Mesothelial cell of epicardium (in vitro differentiated cells): ENCODE measurements around the gene MAPT. TPM values are rescaled to one million over a fixed set of nuclear protein-coding genes. Genes with fewer than 3 reads are reported as not detected.

Source experiments
- DNase-seq, 2 experiments: peaks; one replicate each; pipeline ENCODE4 v3.0.0; 2021; ENCODE audit warnings: low spot score in 2 of 2; ENCODE audit not compliant: unreplicated experiment in 2 of 2
- H3K27ac Mint-ChIP-seq: 2 replicates; pipeline ENCODE4 v1.8.0; 2021; ENCODE audit warnings: mixed read lengths
- H3K27me3 Mint-ChIP-seq: 2 replicates; pipeline ENCODE4 v1.8.0; 2021; ENCODE audit warnings: low read depth, mixed read lengths
- H3K36me3 Mint-ChIP-seq: 2 replicates; pipeline ENCODE4 v1.8.0; 2021; ENCODE audit warnings: mixed read lengths
- H3K4me1 Mint-ChIP-seq: 2 replicates; pipeline ENCODE4 v1.8.0; 2021; ENCODE audit warnings: mixed read lengths
- H3K4me3 Mint-ChIP-seq: 2 replicates; pipeline ENCODE4 v1.8.0; 2021; ENCODE audit warnings: mild to moderate bottlenecking, moderate library complexity, mixed read lengths
- H3K9me3 Mint-ChIP-seq: 2 replicates; pipeline ENCODE4 v1.8.0; 2021; ENCODE audit warnings: mixed read lengths
- CTCF ChIP-seq: fragments of 200-600 bp; sonication (generic); IDR thresholded peaks from one replicate; pipeline ENCODE4 v1.5.0; 2021; ENCODE audit warnings: antibody characterized with exemption; ENCODE audit not compliant: unreplicated experiment
- total RNA-seq: library from RNA; stranded (reverse); gene quantifications from 3 replicates; pipeline ENCODE4 v1.2.1, GENCODE V29; 2021

MAPT gene
- total RNA-seq, 1 donor from 2014 or later, result 2.8 TPM

DNA sequence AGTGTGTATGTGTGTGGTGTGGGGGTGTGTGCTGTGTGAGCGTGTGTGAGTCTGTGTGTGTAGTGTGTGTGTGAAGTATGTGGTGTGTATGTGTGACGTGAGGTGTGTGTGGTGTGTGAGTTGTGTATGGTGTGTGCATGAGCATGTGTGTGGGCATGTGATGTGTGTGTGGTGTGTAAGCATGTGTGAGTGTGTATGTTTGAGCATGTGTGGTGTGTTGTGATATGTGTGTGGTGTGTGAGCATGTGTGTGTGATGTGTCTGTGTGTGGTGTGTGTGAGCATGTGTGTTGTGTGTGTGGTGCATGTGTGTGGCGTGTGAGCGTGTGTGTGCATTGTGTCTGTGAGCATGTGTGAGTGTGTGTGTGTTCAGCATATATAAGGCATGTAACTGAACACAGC, 20.9 kb downstream of the MAPT start:
- H3K9me3 Mint-ChIP-seq, result peaks cover 14% of the 10 kb centered on the region
- H3K4me3 Mint-ChIP-seq, result no peak overlapping the region
- DNase-seq, result no peak
- H3K27ac Mint-ChIP-seq, result no peak overlapping the region
- peaks cover 30% of the 10 kb centered on the region for H3K27me3 Mint-ChIP-seq
- no peak for TF ChIP-seq CTCF
- no peaks in the 10 kb centered on the region for H3K36me3 Mint-ChIP-seq
- no peaks in the 10 kb centered on the region for H3K4me1 Mint-ChIP-seq

- TF ChIP-seq CTCF, result no peak
- no peak overlapping the region for H3K27ac Mint-ChIP-seq
- DNase-seq, result no peak
- no peak overlapping the region for H3K4me3 Mint-ChIP-seq
- H3K4me1 Mint-ChIP-seq, result no peaks in the 10 kb centered on the region
- peaks cover 22% of the 10 kb centered on the region for H3K27me3 Mint-ChIP-seq
- H3K36me3 Mint-ChIP-seq, result no peaks in the 10 kb centered on the region
- H3K9me3 Mint-ChIP-seq, result peaks cover 12% of the 10 kb centered on the region
Observed at GRCh38 chr17:45917081-45917480, 22.7 kb downstream of the MAPT start.

- Mint-ChIP-seq H3K36me3 (no peaks in the 10 kb centered on the region), H3K27ac (no peak overlapping the region)
- TF ChIP-seq CTCF, result no peak
Observed at GRCh38 chr17:45918241-45918745, 23.9 kb downstream of the MAPT start.

GRCh38 chr17:45919136-45919535, 24.8 kb downstream of the MAPT start:
- H3K4me3 Mint-ChIP-seq, result no peak overlapping the region
- no peaks in the 10 kb centered on the region for H3K9me3 Mint-ChIP-seq
- TF ChIP-seq CTCF, result no peak
- H3K36me3 Mint-ChIP-seq, result no peaks in the 10 kb centered on the region
- H3K27me3 Mint-ChIP-seq, result peaks cover 13% of the 10 kb centered on the region
- peaks cover 3% of the 10 kb centered on the region for H3K4me1 Mint-ChIP-seq
- H3K27ac Mint-ChIP-seq, result no peak overlapping the region
- no peak for DNase-seq

More at GRCh38 chr17:45918241-45918745, 23.9 kb downstream of the MAPT start:
- no peaks in the 10 kb centered on the region for H3K4me1 Mint-ChIP-seq
- H3K9me3 Mint-ChIP-seq, result peaks cover 2% of the 10 kb centered on the region
- no peak overlapping the region for H3K4me3 Mint-ChIP-seq
- no peak for DNase-seq
- peaks cover 17% of the 10 kb centered on the region for H3K27me3 Mint-ChIP-seq

DNA sequence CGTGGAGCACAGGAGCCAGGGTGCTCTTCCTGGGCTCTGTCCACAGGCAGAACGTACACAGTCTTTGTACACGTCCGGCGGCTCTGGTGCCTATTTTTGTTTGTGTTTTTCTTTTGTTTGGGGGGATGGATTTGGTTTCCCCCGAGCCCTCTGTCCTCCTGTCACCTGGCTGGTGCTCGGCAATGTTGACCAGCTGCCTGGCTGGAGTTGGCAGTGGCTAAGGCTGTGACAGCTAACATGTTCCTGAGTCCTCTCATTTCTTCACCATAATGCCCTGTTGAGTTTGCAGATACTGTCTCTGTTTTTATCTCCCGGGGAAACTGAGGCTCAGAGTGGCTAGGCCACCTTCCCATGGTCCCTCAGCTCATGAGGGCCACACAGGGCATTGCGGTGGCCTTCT, 25.7 kb downstream of the MAPT start:
- no peak for DNase-seq
- TF ChIP-seq CTCF, result no peak
- no peaks in the 10 kb centered on the region for H3K36me3 Mint-ChIP-seq
- H3K4me3 Mint-ChIP-seq, result no peak overlapping the region
- H3K27me3 Mint-ChIP-seq, result peaks cover 10% of the 10 kb centered on the region
- H3K27ac Mint-ChIP-seq, result no peak overlapping the region
- peaks cover 4% of the 10 kb centered on the region for H3K4me1 Mint-ChIP-seq
- no peaks in the 10 kb centered on the region for H3K9me3 Mint-ChIP-seq
